ENCODE results near the gene LRMDA.
"Not testable (repeated sequence)": the region's sequence is repeated elsewhere in the genome, so short reads cannot be mapped to it uniquely, and the experiment has no call there.

LRMDA gene

DNA sequence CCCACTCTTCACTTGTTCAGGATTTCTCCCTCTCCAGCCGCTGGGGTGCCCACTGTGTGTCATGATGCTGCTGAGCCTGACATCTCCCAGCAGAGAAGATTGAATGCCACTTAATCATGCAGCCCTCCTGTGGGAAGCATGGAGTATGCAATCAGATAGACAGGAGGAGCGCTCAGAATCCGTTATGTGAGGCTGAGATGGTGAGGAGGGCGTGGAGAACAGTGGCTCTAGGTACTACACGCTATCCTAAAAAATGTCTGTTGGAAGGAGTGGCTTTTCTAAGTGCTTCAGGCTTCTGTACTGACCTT lies 334.3 kb downstream of the LRMDA start:
- H3K79me2 ChIP-seq (ENCODE audit: insufficient read depth, low read length) = no peaks in the 10 kb centered on the region
- no peak overlapping the region for H3K9ac ChIP-seq (ENCODE audit: low read depth, low read length)
- H3K4me1 ChIP-seq (ENCODE audit: insufficient read depth, low read length) = no peaks in the 10 kb centered on the region
- H4K20me1 ChIP-seq (ENCODE audit: insufficient read depth, low read length) = no peaks in the 10 kb centered on the region
- no peak overlapping the region for H2AFZ ChIP-seq (ENCODE audit: low read depth, low read length)
- no peak overlapping the region for H3K4me2 ChIP-seq (ENCODE audit: insufficient read depth, low read length)
- no peak for ATAC-seq (ENCODE audit: insufficient read depth, low read depth)
- no peak overlapping the region for H3K27ac ChIP-seq (ENCODE audit: low read length)
- TF ChIP-seq, protein P1, sequence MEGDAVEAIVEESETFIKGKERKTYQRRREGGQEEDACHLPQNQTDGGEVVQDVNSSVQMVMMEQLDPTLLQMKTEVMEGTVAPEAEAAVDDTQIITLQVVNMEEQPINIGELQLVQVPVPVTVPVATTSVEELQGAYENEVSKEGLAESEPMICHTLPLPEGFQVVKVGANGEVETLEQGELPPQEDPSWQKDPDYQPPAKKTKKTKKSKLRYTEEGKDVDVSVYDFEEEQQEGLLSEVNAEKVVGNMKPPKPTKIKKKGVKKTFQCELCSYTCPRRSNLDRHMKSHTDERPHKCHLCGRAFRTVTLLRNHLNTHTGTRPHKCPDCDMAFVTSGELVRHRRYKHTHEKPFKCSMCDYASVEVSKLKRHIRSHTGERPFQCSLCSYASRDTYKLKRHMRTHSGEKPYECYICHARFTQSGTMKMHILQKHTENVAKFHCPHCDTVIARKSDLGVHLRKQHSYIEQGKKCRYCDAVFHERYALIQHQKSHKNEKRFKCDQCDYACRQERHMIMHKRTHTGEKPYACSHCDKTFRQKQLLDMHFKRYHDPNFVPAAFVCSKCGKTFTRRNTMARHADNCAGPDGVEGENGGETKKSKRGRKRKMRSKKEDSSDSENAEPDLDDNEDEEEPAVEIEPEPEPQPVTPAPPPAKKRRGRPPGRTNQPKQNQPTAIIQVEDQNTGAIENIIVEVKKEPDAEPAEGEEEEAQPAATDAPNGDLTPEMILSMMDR (IDR thresholded peaks at IDR 0.05; ENCODE audit: borderline replicate concordance, extremely low read depth, low read length, poor library complexity, severe bottlenecking) = no peak
- TF ChIP-seq EZH2 (IDR thresholded peaks at IDR 0.05; ENCODE audit: borderline replicate concordance, low read depth, low read length, severe bottlenecking) = no peak
- H3K27me3 ChIP-seq (ENCODE audit: insufficient read depth, low read length, poor library complexity) = peaks cover 7% of the 10 kb centered on the region
- no peak overlapping the region for H3K4me3 ChIP-seq (ENCODE audit: low read depth in 1 of 2, low read length in 2 of 2)
- DNase-seq = no peak
- no peaks in the 10 kb centered on the region for H3K9me3 ChIP-seq (ENCODE audit: insufficient read depth, low read length, severe bottlenecking)
- no peaks in the 10 kb centered on the region for H3K36me3 ChIP-seq (ENCODE audit: insufficient read depth, low read length)

DNA sequence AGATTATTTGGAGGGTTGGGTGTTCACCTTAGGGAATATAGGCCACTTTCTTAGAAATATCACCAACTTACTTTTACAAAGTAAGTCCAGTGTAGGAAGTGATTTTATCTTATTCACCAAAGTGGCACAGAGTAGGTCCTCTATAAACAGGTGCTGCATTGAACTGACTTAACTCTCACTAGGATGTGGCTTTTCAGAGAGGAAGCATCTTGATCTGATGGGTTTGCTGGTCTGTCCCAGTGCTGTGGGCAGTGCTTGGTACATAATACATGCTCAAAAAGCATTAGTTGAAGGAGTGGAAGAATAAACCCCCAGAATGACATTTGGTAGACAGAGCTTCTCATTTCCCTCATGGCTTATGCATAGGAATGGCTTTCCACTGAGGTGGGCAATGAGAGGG lies 334.7 kb downstream of the LRMDA start:
- DNase-seq = no peak
- Histone ChIP-seq H3K4me2 (ENCODE audit: insufficient read depth, low read length) (no peak overlapping the region), H3K27me3 (ENCODE audit: insufficient read depth, low read length, poor library complexity) (peaks cover 7% of the 10 kb centered on the region), H3K9ac (ENCODE audit: low read depth, low read length) (no peak overlapping the region), H4K20me1 (ENCODE audit: insufficient read depth, low read length) (no peaks in the 10 kb centered on the region), H3K36me3 (ENCODE audit: insufficient read depth, low read length) (no peaks in the 10 kb centered on the region), H3K4me3 (ENCODE audit: low read depth in 1 of 2, low read length in 2 of 2) (no peak overlapping the region), H3K9me3 (ENCODE audit: insufficient read depth, low read length, severe bottlenecking) (no peaks in the 10 kb centered on the region), H2AFZ (ENCODE audit: low read depth, low read length) (no peak overlapping the region), H3K79me2 (ENCODE audit: insufficient read depth, low read length) (no peaks in the 10 kb centered on the region), H3K27ac (ENCODE audit: low read length) (no peak overlapping the region), H3K4me1 (ENCODE audit: insufficient read depth, low read length) (no peaks in the 10 kb centered on the region)
- no peak; the same call in 2 of the 3 replicates for ATAC-seq (ENCODE audit: insufficient read depth, low read depth)
- no peak for TF ChIP-seq EZH2 (IDR thresholded peaks at IDR 0.05; ENCODE audit: borderline replicate concordance, low read depth, low read length, severe bottlenecking)
- TF ChIP-seq, protein P1 (IDR thresholded peaks at IDR 0.05; ENCODE audit: borderline replicate concordance, extremely low read depth, low read length, poor library complexity, severe bottlenecking) = no peak

DNA sequence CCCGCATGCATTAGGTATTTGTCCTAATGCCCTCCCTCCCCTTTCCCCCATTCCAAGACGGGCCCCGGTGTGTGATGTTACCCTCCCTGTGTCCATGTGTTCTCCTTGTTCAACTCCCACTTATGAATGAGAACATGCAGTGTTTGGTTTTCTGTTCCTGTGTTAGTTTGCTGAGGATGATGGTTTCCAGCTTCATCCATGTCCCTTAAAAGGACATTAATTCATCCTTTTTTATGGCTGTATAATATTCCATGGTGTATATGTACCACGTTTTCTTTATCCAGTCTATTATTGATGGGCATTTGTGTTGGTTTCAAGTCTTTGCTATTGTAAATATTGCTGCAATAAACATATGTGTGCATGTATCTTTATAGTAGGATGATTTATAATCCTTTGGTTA lies 335.3 kb downstream of the LRMDA start:
- H3K4me3 ChIP-seq (ENCODE audit: low read depth in 1 of 2, low read length in 2 of 2); H3K79me2 ChIP-seq (ENCODE audit: insufficient read depth, low read length); H3K36me3 ChIP-seq (ENCODE audit: insufficient read depth, low read length); H3K9me3 ChIP-seq (ENCODE audit: insufficient read depth, low read length, severe bottlenecking); H3K27ac ChIP-seq (ENCODE audit: low read length); H4K20me1 ChIP-seq (ENCODE audit: insufficient read depth, low read length); ATAC-seq (ENCODE audit: insufficient read depth, low read depth); H3K27me3 ChIP-seq (ENCODE audit: insufficient read depth, low read length, poor library complexity); H3K4me2 ChIP-seq (ENCODE audit: insufficient read depth, low read length); DNase-seq; H3K4me1 ChIP-seq (ENCODE audit: insufficient read depth, low read length); H3K9ac ChIP-seq (ENCODE audit: low read depth, low read length); H2AFZ ChIP-seq (ENCODE audit: low read depth, low read length): not testable (repeated sequence)

DNA sequence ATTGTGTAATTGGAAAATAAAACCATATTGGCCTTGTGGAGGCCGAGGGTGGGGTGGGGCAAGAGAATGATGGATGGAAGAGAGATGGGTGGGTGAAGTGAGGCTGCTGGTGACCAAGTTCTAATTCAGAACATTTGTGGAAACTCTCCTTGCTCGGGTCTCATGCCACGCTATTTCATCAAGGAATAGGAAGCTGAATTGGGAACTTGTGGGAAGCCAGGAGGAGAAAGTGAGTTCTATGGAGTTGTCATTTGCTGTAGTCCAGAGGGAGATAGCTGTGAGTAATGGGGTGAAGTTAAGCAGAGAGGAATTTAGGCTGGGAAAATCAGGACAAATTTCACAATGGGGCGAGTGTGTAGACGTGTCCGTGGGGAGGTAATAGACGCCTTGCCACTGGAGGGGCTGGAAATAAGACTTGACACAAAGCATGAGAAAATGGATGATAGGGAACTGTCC lies 339.2 kb downstream of the LRMDA start:
- Histone ChIP-seq H3K9me3 (ENCODE audit: insufficient read depth, low read length, severe bottlenecking) (no peaks in the 10 kb centered on the region), H3K9ac (ENCODE audit: low read depth, low read length) (no peak overlapping the region), H3K4me3 (ENCODE audit: low read depth in 1 of 2, low read length in 2 of 2) (no peak overlapping the region), H3K4me2 (ENCODE audit: insufficient read depth, low read length) (no peak overlapping the region), H3K27me3 (ENCODE audit: insufficient read depth, low read length, poor library complexity) (no peaks in the 10 kb centered on the region), H3K4me1 (ENCODE audit: insufficient read depth, low read length) (no peaks in the 10 kb centered on the region), H3K36me3 (ENCODE audit: insufficient read depth, low read length) (no peaks in the 10 kb centered on the region), H2AFZ (ENCODE audit: low read depth, low read length) (no peak overlapping the region), H3K79me2 (ENCODE audit: insufficient read depth, low read length) (no peaks in the 10 kb centered on the region), H4K20me1 (ENCODE audit: insufficient read depth, low read length) (no peaks in the 10 kb centered on the region), H3K27ac (ENCODE audit: low read length) (no peak overlapping the region)
- ATAC-seq (ENCODE audit: insufficient read depth, low read depth) (no peak), DNase-seq (no peak)
- TF ChIP-seq, protein P1 (IDR thresholded peaks at IDR 0.05; ENCODE audit: borderline replicate concordance, extremely low read depth, low read length, poor library complexity, severe bottlenecking) = no peak
- no peak for TF ChIP-seq EZH2 (IDR thresholded peaks at IDR 0.05; ENCODE audit: borderline replicate concordance, low read depth, low read length, severe bottlenecking)

All from DND-41 (cell line).